Aorta (tissue), 5 donors: ENCODE data around the gene TSEN2. TPM values are rescaled to one million over a fixed set of nuclear protein-coding genes. Genes with fewer than 3 reads are reported as not detected.

Experiments used
- ATAC-seq: fragments of 200-7000 bp; cut with Tn5 transposase; one replicate; pipeline ENCODE4 v1.9.1; 2022; ENCODE audit warnings: moderate library complexity; ENCODE audit not compliant: low FRiP score
- DNase-seq, 2 donors: peaks; one replicate each; pipeline ENCODE4 v3.0.0-alpha.2; 2020
- H3K27ac ChIP-seq, 2 donors: one replicate each; pipeline ENCODE4 v1.5.1; 2013; ENCODE audit warnings: low read length in 2 of 2, mild to moderate bottlenecking in 2 of 2, moderate library complexity in 2 of 2, control low read depth in 1 of 2, inconsistent platforms in 1 of 2, low read depth in 1 of 2
- H3K27me3 ChIP-seq, 2 donors: one replicate each; pipeline ENCODE4 v1.6.1; 2013; ENCODE audit warnings: control low read depth in 1 of 2, low read length in 1 of 2, mild to moderate bottlenecking in 1 of 2, moderate library complexity in 1 of 2; ENCODE audit not compliant: insufficient read depth in 2 of 2, control insufficient read depth in 1 of 2
- H3K36me3 ChIP-seq, 2 donors: one replicate each; pipeline ENCODE4 v1.6.1; 2013; ENCODE audit warnings: control low read depth in 1 of 2, low read length in 1 of 2, mild to moderate bottlenecking in 1 of 2; ENCODE audit not compliant: insufficient read depth in 2 of 2, control insufficient read depth in 1 of 2
- H3K4me1 ChIP-seq, 2 donors: one replicate each; pipeline ENCODE4 v1.6.1; 2013; ENCODE audit warnings: low read length in 2 of 2, control low read depth in 1 of 2, mild to moderate bottlenecking in 1 of 2, moderate library complexity in 1 of 2; ENCODE audit not compliant: insufficient read depth in 2 of 2, control insufficient read depth in 1 of 2
- H3K4me3 ChIP-seq, 2 donors: one replicate each; pipeline ENCODE4 v1.5.1; 2013; ENCODE audit warnings: low read length in 2 of 2, control low read depth in 1 of 2, mild to moderate bottlenecking in 1 of 2
- H3K9me3 ChIP-seq: one replicate; pipeline ENCODE4 v1.6.1; 2013; ENCODE audit warnings: mild to moderate bottlenecking, low read length; ENCODE audit not compliant: control insufficient read depth
- WGBS, 2 donors: extraction: QIAGEN DNeasy Blood & Tissue Kit; methylation state at CpG; one replicate each; pipeline ENCODE4 v1.1.7; 2013; 5-methylcytosine and 5-hydroxymethylcytosine counted together
- intact Hi-C, 2 donors: fragments of 100-400 bp; cut with DNase I; formaldehyde crosslinking; loops; one replicate each; pipeline versions ENCODE4 v1.14.2 to v1.15.0; 2022
- polyA plus RNA-seq, 2 donors: library from polyadenylated mRNA; stranded (reverse); fragments of 200-250 nt; gene quantifications; one replicate each; pipeline ENCODE4 v1.2.3, GENCODE V29; 2013
- total RNA-seq, 2 donors: library from RNA; stranded (reverse); fragmentation: NEBNext Ultra II Directional; extraction: Animal tissue kit (Norgen Biotek cat#: 25700); gene quantifications; one replicate each; pipeline ENCODE4 v1.2.1, GENCODE V29; 2021
- donor health status: healthy with polysubstance abuse.
- donor health status: Bipolar disorder and iron deficiency.
- donor health status: DM: no; HTN: no; CAD: no.
- donor health status: DM: no; HTN: no; CAD: no.
- donor health status: DM: yes; HTN: yes; CAD: no.

TSEN2 gene
- total and polyA plus RNA-seq, 4 donors: 13.2 to 14.7 (median 13.4) TPM

- intact Hi-C loops: no loop called here
- no peaks in the 10 kb centered on the region for H3K9me3 ChIP-seq
- WGBS, 2 donors: 36 to 43% methylated on average over 3 of the region's 3 CpGs
- no peaks in the 10 kb centered on the region for H3K4me1 ChIP-seq
- H3K27me3 ChIP-seq: no peaks in the 10 kb centered on the region
- no peak for DNase-seq
- no peak for ATAC-seq
- no peak overlapping the region for H3K4me3 ChIP-seq
- peaks cover 0 to 13% of the 10 kb centered on the region in 2 donors for H3K36me3 ChIP-seq
- H3K27ac ChIP-seq: peak overlapping the region in 1 of 2 donors; percentile 7
Measured at GRCh38 chr3:12579905-12580304, 95.6 kb downstream of the TSEN2 start.

DNA sequence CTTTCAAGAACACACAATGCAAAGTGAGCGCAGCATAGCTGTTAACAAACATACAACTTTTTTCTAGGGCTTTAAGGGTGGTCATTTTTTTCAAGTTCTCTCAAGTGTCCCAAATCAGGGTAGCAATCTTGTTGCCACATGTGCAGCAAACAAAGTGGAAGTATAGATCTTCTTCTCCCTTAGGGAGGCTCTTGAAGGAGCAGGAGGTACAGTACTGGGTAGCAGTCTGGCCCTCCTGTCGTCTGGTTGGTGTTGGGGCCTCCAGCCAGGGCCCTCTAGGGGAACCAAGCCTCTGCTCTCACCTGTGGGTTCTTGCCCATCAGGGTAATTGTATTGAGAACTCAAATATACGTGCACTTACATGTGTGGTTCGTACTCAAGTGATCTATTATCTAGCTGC lies 98.5 kb downstream of the TSEN2 start:
- WGBS, 2 donors: 71 to 73% methylated on average over 4 of the region's 4 CpGs
- Histone ChIP-seq H3K27ac (no peak overlapping the region), H3K27me3 (no peaks in the 10 kb centered on the region), H3K36me3 (peaks cover 3 to 15% of the 10 kb centered on the region in 2 donors), H3K4me3 (no peak overlapping the region), H3K4me1 (no peaks in the 10 kb centered on the region), H3K9me3 (no peaks in the 10 kb centered on the region)
- intact Hi-C loops: no loop called here
- no peak for ATAC-seq
- DNase-seq: no peak

Other genes with a start within 250 kb of the TSEN2 start
- gene PPARG, start 195.4 kb upstream of the TSEN2 start, total RNA-seq: 10 to 100 TPM; 17.9 to 21.0 TPM
- gene PPARG, start 195.4 kb upstream of the TSEN2 start, polyA plus RNA-seq: 10 to 100 TPM in 1 of 2 donors, 1 to 10 TPM in 1; 5.1 to 17.0 TPM
- gene MKRN2OS, start 61.0 kb downstream of the TSEN2 start, total RNA-seq: not detected
- gene MKRN2OS, start 61.0 kb downstream of the TSEN2 start, polyA plus RNA-seq: 1 to 10 TPM in 1 of 2 donors, not detected in 1; 5.0 TPM
- gene MKRN2, start 72.6 kb downstream of the TSEN2 start, total RNA-seq: 10 to 100 TPM; 22.2 to 22.5 TPM
- gene MKRN2, start 72.6 kb downstream of the TSEN2 start, polyA plus RNA-seq: 10 to 100 TPM; 18.8 to 22.3 TPM
- 100 to 1,000 TPM in 1 of 2 donors, 10 to 100 TPM in 1; 96.2 to 117 TPM for gene RAF1, start 179.6 kb downstream of the TSEN2 start, total RNA-seq
- 10 to 100 TPM; 57.0 to 83.2 TPM for gene RAF1, start 179.6 kb downstream of the TSEN2 start, polyA plus RNA-seq